CD14-positive monocyte (primary cell): ENCODE data around the gene PIEZO2. TPM values are rescaled to one million over a fixed set of nuclear protein-coding genes. Genes with fewer than 3 reads are reported as not detected.

Source experiments
- DNase-seq, 3 donors: peaks; one replicate each; pipeline ENCODE4 v3.0.0-alpha.2; 2011 to 2022
- H2AFZ ChIP-seq: 2 replicates; pipeline ENCODE4 v1.6.0; 2012; ENCODE audit warnings: mild to moderate bottlenecking, low read depth, low read length, inconsistent platforms; ENCODE audit not compliant: insufficient read depth, poor library complexity, severe bottlenecking
- H3K27ac ChIP-seq, 2 donors: 1 replicate in 1 of 2; 2 replicates in 1 of 2; pipeline ENCODE4 v1.5.1; 2012 to 2013; ENCODE audit warnings: low read length in 2 of 2, control low read depth in 1 of 2, inconsistent platforms in 1 of 2, low read depth in 1 of 2, mild to moderate bottlenecking in 1 of 2
- H3K27me3 ChIP-seq, 2 donors: one replicate each; pipeline versions ENCODE4 v1.6.0 to v1.6.1; 2011 to 2013; ENCODE audit warnings: low read length in 2 of 2; ENCODE audit not compliant: control insufficient read depth in 2 of 2, insufficient read depth in 2 of 2
- H3K36me3 ChIP-seq, 2 donors: replicated peaks in 1 of 2; 1 replicate in 1 of 2; 2 replicates in 1 of 2; pipeline versions ENCODE4 v1.5.1 to v1.6.1; 2012 to 2013; ENCODE audit warnings: low read length in 2 of 2, control low read depth in 1 of 2, inconsistent platforms in 1 of 2, mild to moderate bottlenecking in 1 of 2; ENCODE audit not compliant: insufficient read depth in 2 of 2, control insufficient read depth in 1 of 2
- H3K4me1 ChIP-seq, 2 donors: 1 replicate in 1 of 2; 2 replicates in 1 of 2; pipeline versions ENCODE4 v1.5.1 to v1.6.1; 2012 to 2013; ENCODE audit warnings: low read length in 2 of 2, control low read depth in 1 of 2, inconsistent platforms in 1 of 2, mild to moderate bottlenecking in 1 of 2, moderate library complexity in 1 of 2; ENCODE audit not compliant: insufficient read depth in 2 of 2, control insufficient read depth in 1 of 2
- H3K4me2 ChIP-seq: replicated peaks from 2 replicates; pipeline ENCODE3; 2012; ENCODE audit warnings: low read length, moderate library complexity, mild to moderate bottlenecking; ENCODE audit not compliant: poor library complexity, severe bottlenecking; ENCODE audit errors: extremely low read depth
- H3K4me3 ChIP-seq, 3 experiments: fragments of 200-600 bp in 1 of 3; sonication (generic) in 1 of 3; replicated peaks in 1 of 3; 1 replicate in 2 of 3; 2 replicates in 1 of 3; pipeline ENCODE4 v1.5.1; 2011 to 2013; ENCODE audit warnings: low read length in 3 of 3, mild to moderate bottlenecking in 3 of 3, control low read depth in 2 of 3, low read depth in 2 of 3, inconsistent platforms in 1 of 3, moderate library complexity in 1 of 3
- H3K79me2 ChIP-seq: 2 replicates; pipeline ENCODE4 v1.6.0; 2012; ENCODE audit warnings: mild to moderate bottlenecking, control low read depth, inconsistent platforms, low read length, moderate library complexity; ENCODE audit not compliant: insufficient read depth
- H3K9ac ChIP-seq: 2 replicates; pipeline ENCODE4 v1.6.0; 2017; ENCODE audit warnings: low read length, mild to moderate bottlenecking; ENCODE audit not compliant: insufficient read depth, poor library complexity, severe bottlenecking
- H3K9me3 ChIP-seq, 2 donors: replicated peaks in 1 of 2; 1 replicate in 1 of 2; 2 replicates in 1 of 2; pipeline versions ENCODE4 v1.5.1 to v1.6.1; 2012 to 2013; ENCODE audit warnings: low read length in 2 of 2, control low read depth in 1 of 2; ENCODE audit not compliant: control insufficient read depth in 1 of 2, insufficient read depth in 1 of 2
- H4K20me1 ChIP-seq: 2 replicates; pipeline ENCODE4 v1.6.0; 2012; ENCODE audit warnings: mild to moderate bottlenecking, low read length, control low read depth, moderate library complexity; ENCODE audit not compliant: insufficient read depth
- H3K27ac Mint-ChIP-seq, 7 donors: one replicate each; pipeline ENCODE4 v1.8.0; 2020; ENCODE audit warnings: mild to moderate bottlenecking in 7 of 7, mixed read lengths in 7 of 7, moderate library complexity in 6 of 7, inconsistent platforms in 2 of 7
- H3K27me3 Mint-ChIP-seq, 3 donors: one replicate each; pipeline ENCODE4 v1.8.0; 2021 to 2022; ENCODE audit warnings: low read depth in 3 of 3, mild to moderate bottlenecking in 3 of 3, mixed read lengths in 3 of 3, moderate library complexity in 3 of 3, inconsistent platforms in 1 of 3
- H3K36me3 Mint-ChIP-seq, 2 donors: one replicate each; pipeline ENCODE4 v1.8.0; 2020; ENCODE audit warnings: mixed read lengths in 2 of 2, inconsistent platforms in 1 of 2, mild to moderate bottlenecking in 1 of 2
- H3K4me1 Mint-ChIP-seq: one replicate; pipeline ENCODE4 v1.8.0; 2020; ENCODE audit warnings: mild to moderate bottlenecking, mixed read lengths
- H3K4me3 Mint-ChIP-seq, 2 donors: one replicate each; pipeline ENCODE4 v1.8.0; 2020; ENCODE audit warnings: mild to moderate bottlenecking in 2 of 2, mixed read lengths in 2 of 2, moderate library complexity in 1 of 2
- H3K9me3 Mint-ChIP-seq, 7 donors: one replicate each; pipeline ENCODE4 v1.8.0; 2020 to 2022; ENCODE audit warnings: mixed read lengths in 7 of 7, mild to moderate bottlenecking in 6 of 7, moderate library complexity in 6 of 7, inconsistent platforms in 2 of 7
- WGBS: methylation state at CpG from one replicate; pipeline ENCODE4 v1.1.5; 2013; ENCODE audit warnings: missing lambda C conversion rate; ENCODE audit not compliant: insufficient coverage; 5-methylcytosine and 5-hydroxymethylcytosine counted together
- intact Hi-C, 2 donors: fragments of 100-400 bp; cut with micrococcal nuclease; formaldehyde crosslinking; loops; one replicate each; pipeline versions ENCODE4 v1.15.0 to v1.15.1; 2023
- polyA plus RNA-seq, 3 donors: library from polyadenylated mRNA; depleted of rRNA in 1 of 3; unstranded in 2 of 3; stranded (reverse) in 1 of 3; fragments of 300-500 nt in 2 of 3; fragments of >200 nt in 1 of 3; fragmentation: Illumina TruSeq in 2 of 3; gene quantifications; 1 replicate in 2 of 3; 2 replicates in 1 of 3; pipeline ENCODE4 v1.2.3, GENCODE V29; 2012 to 2021
- TF ChIP-seq, protein P1 (sequence below): fragments of 200-600 bp; IDR thresholded peaks from one replicate; pipeline ENCODE4 v1.8.0; 2022; ENCODE audit warnings: antibody characterized with exemption, mild to moderate bottlenecking

The PIEZO2 gene
- polyA plus RNA-seq, 3 donors, result not detected

DNA sequence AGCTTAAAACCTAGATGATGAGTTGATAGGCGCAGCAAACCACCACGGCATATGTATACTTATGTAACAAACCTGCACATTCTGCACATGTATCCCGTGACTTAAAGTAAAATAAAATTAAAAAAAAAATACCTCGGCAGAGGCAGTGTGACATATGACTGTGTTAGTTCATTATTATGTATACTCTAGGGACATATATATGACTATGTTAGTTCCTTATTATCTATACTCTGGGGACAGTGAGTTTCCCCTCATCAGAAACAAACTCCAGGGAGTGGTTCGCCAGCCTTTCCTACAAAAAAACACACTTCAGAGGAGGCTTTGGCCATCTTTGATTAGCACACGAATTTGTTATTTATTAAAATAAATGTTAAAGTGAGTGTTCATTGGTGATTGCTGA lies 209.5 kb downstream of the PIEZO2 start:
- no peak for DNase-seq
- Histone ChIP-seq H3K27ac (no peak overlapping the region), H3K4me2 (no peak overlapping the region), H4K20me1 (no peaks in the 10 kb centered on the region), H3K9me3 (peaks cover 8 to 20% of the 10 kb centered on the region in 2 donors), H3K27me3 (no peaks in the 10 kb centered on the region), H3K9ac (no peak overlapping the region), H3K4me1 (no peaks in the 10 kb centered on the region), H2AFZ (no peak overlapping the region), H3K79me2 (no peaks in the 10 kb centered on the region), H3K4me3 (no peak overlapping the region), H3K36me3 (no peaks in the 10 kb centered on the region)
- Mint-ChIP-seq H3K27me3 (no peaks in the 10 kb centered on the region), H3K9me3 (peaks cover 11 to 22% (median 16%) of the 10 kb centered on the region in 7 donors), H3K4me1 (no peaks in the 10 kb centered on the region), H3K27ac (no peak overlapping the region), H3K36me3 (no peaks in the 10 kb centered on the region), H3K4me3 (no peak overlapping the region)
- no CpG with 5 or more reads among the region's 6 CpGs for WGBS
- intact Hi-C loops, result no loop called here
- TF ChIP-seq, protein P1, sequence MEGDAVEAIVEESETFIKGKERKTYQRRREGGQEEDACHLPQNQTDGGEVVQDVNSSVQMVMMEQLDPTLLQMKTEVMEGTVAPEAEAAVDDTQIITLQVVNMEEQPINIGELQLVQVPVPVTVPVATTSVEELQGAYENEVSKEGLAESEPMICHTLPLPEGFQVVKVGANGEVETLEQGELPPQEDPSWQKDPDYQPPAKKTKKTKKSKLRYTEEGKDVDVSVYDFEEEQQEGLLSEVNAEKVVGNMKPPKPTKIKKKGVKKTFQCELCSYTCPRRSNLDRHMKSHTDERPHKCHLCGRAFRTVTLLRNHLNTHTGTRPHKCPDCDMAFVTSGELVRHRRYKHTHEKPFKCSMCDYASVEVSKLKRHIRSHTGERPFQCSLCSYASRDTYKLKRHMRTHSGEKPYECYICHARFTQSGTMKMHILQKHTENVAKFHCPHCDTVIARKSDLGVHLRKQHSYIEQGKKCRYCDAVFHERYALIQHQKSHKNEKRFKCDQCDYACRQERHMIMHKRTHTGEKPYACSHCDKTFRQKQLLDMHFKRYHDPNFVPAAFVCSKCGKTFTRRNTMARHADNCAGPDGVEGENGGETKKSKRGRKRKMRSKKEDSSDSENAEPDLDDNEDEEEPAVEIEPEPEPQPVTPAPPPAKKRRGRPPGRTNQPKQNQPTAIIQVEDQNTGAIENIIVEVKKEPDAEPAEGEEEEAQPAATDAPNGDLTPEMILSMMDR, result no peak

DNA sequence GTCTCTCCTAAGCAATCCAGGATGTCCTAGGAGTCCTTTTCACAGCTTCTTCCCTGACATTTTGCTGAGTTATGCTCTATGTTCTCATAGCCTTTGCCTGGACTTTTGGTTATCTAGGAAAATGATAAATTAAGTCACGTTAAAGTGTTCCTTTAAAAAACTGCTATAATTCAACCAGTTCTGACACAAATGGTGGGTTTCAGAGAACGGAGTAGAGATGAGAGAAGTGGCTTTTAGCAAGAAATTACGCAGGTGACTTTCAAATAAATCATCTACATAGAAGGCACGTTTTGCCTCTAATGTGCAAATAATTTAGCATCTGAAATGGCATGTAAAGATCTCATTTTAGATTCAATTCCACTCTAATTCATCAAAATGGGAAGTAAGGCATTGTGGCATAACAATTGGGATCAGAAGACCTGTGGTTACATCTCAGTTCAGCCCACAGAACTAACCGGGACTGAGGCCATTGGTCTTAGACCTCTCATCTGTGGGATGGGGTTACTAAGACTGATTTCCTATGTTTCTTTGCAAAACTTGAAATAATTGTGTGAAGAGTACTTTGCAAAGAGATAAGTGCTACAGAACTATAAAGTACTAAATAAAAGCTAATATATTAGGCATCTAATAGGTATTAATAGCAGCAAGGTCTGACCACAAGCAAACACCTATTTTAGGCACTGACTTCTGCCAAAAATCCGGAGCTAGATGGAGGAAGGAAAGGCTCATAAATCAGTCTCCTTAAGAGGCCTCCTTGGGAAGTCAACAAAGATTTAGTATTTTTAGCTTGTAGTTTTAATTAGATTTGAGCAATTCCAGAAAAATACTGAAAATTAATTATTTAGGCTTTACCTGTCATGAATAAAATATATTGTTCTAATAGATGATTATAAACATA lies 211.4 kb downstream of the PIEZO2 start:
- Histone ChIP-seq H3K4me3 (no peak overlapping the region), H3K9ac (no peak overlapping the region), H3K36me3 (no peaks in the 10 kb centered on the region), H4K20me1 (no peaks in the 10 kb centered on the region), H2AFZ (no peak overlapping the region), H3K27ac (no peak overlapping the region), H3K27me3 (no peaks in the 10 kb centered on the region), H3K9me3 (peaks cover 5 to 12% of the 10 kb centered on the region in 2 donors), H3K4me2 (no peak overlapping the region), H3K79me2 (no peaks in the 10 kb centered on the region), H3K4me1 (no peaks in the 10 kb centered on the region)
- TF ChIP-seq, protein P1, result no peak
- Mint-ChIP-seq H3K27me3 (no peaks in the 10 kb centered on the region), H3K27ac (no peak overlapping the region), H3K36me3 (no peaks in the 10 kb centered on the region), H3K9me3 (peaks cover 3 to 13% (median 8%) of the 10 kb centered on the region in 7 donors), H3K4me1 (no peaks in the 10 kb centered on the region), H3K4me3 (no peak overlapping the region)
- intact Hi-C loops, result no loop called here
- no CpG with 5 or more reads among the region's 6 CpGs for WGBS
- DNase-seq, result no peak
